ENCODE results near the gene SLC16A1. TPM values are rescaled to one million over a fixed set of nuclear protein-coding genes. Genes with fewer than 3 reads are reported as not detected.

The SLC16A1 gene
- polyA plus RNA-seq, 1 of the 3 experiments (the other 2 are of a cell fraction), result 34.2 TPM

- TF ChIP-seq, protein P1, sequence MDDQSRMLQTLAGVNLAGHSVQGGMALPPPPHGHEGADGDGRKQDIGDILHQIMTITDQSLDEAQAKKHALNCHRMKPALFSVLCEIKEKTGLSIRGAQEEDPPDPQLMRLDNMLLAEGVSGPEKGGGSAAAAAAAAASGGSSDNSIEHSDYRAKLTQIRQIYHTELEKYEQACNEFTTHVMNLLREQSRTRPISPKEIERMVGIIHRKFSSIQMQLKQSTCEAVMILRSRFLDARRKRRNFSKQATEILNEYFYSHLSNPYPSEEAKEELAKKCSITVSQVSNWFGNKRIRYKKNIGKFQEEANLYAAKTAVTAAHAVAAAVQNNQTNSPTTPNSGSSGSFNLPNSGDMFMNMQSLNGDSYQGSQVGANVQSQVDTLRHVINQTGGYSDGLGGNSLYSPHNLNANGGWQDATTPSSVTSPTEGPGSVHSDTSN (IDR thresholded peaks at IDR 0.05), result peak; percentile 21; the same call in 1 of the 2 replicates
These were observed 837 bp downstream of the SLC16A1 start (continued) for GRCh38 chr1:112954945-112955772.

GRCh38 chr1:112954017-112954650 is 1.9 kb downstream of the SLC16A1 start:
- CTCF ChIA-PET, result interaction anchor here (0.6 to 2.8 kb wide), 13 partner anchors 17 to 239 kb away, joined by 3 to 17 read pairs (median 3); partner anchors contain the start of genes LRIG2 and PPM1J
- no peaks in the 10 kb centered on the region for H3K9me3 ChIP-seq
- POLR2A ChIA-PET, result interaction anchor here (1.1 kb wide), 1 partner anchor 118 kb away, joined by 3 read pairs; no protein-coding TSS in a partner anchor
- peaks cover 15% of the 10 kb centered on the region for H3F3A ChIP-seq (replicated peaks; ENCODE audit: insufficient read depth)
- H3K27ac ChIP-seq (ENCODE audit: low read depth in 2 of 2, low read length in 1 of 2), result peak overlapping the region; percentile 47 to 88; a peak in 3 of 4 replicates
- no peak overlapping the region for H2AFZ ChIP-seq (ENCODE audit: low read depth)
- 61% methylated on average over 4 of the region's 4 CpGs for WGBS (ENCODE audit: low lambda C conversion rate)
- H3K9ac ChIP-seq, result peak overlapping the region; percentile 89; the same call in 1 of the 2 replicates
- no peak for DNase-seq
- peak overlapping the region; percentile 66 to 91 for H3K4me3 ChIP-seq (ENCODE audit: low read depth in 2 of 2, low read length in 1 of 2)
- H3K36me3 ChIP-seq (replicated peaks in 1 of 2; ENCODE audit: control insufficient read depth in 1 of 2, insufficient read depth in 2 of 2, low read length in 1 of 2), result peaks cover 0 to 2% of the 10 kb centered on the region in 2 experiments
- H3K9me2 ChIP-seq, result no peaks in the 10 kb centered on the region
- peak overlapping the region; percentile 93 for H3K4me2 ChIP-seq
- no peaks in the 10 kb centered on the region for H3K27me3 ChIP-seq (ENCODE audit: insufficient read depth)
- H4K20me1 ChIP-seq (ENCODE audit: insufficient read depth), result no peaks in the 10 kb centered on the region; the same call in 1 of the 2 replicates
- H3K4me1 ChIP-seq (ENCODE audit: control insufficient read depth in 1 of 2, insufficient read depth in 2 of 2, low read depth in 1 of 2, low read length in 1 of 2), result peaks cover 18% of the 10 kb centered on the region in 2 experiments; a peak in 3 of 4 replicates
- no peak for TF ChIP-seq RAD21 (IDR thresholded peaks at IDR 0.05; ENCODE audit: low read length)
- TF ChIP-seq MAX (IDR thresholded peaks at IDR 0.05; ENCODE audit: low read depth), result no peak
- TF ChIP-seq ZBTB33 (IDR thresholded peaks at IDR 0.05; ENCODE audit: borderline replicate concordance, low read depth), result no peak
- TF ChIP-seq CHD2 (IDR thresholded peaks at IDR 0.05; ENCODE audit: low read length, partially characterized antibody), result no peak
- TF ChIP-seq GATA2 (CRISPR knock-in tag; IDR thresholded peaks at IDR 0.05), result 0 out of 2 replicates have a peak, but pooled peaks have one; percentile 17
- peaks cover 94% of the 10 kb centered on the region for H3K79me2 ChIP-seq (ENCODE audit: insufficient read depth)

DNA sequence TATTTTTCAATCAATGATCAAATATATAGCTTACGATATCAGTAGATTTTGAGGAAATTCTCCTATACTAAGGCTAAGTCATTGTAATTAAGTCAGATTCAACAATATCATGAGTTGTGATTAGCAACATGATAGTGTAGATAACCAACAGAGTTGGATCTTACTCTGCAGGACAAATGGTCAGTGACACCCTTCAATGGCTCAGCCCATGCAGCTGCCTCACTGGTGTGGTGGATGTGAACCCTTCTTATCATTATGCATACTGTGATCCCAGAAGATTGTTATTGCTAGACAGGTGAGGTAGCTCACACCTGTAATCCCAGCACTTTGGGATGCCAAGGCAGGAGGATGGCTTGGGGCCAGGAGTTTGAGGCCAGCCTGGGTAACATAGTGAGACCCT is 5.6 kb downstream of the SLC16A1 start:
- no peak overlapping the region for H2AFZ ChIP-seq (ENCODE audit: low read depth)
- H4K20me1 ChIP-seq (ENCODE audit: insufficient read depth), result no peaks in the 10 kb centered on the region; the same call in 1 of the 2 replicates
- H3K9ac ChIP-seq, result no peak overlapping the region
- no peaks in the 10 kb centered on the region for H3K9me2 ChIP-seq
- peaks cover 0 to 2% of the 10 kb centered on the region in 2 experiments for H3K36me3 ChIP-seq (replicated peaks in 1 of 2; ENCODE audit: control insufficient read depth in 1 of 2, insufficient read depth in 2 of 2, low read length in 1 of 2)
- no peak for TF ChIP-seq RAD21 (IDR thresholded peaks at IDR 0.05; ENCODE audit: low read length)
- no peak for TF ChIP-seq REST (IDR thresholded peaks at IDR 0.05; ENCODE audit: low read depth, low read length)
- no peak for TF ChIP-seq MEF2A (IDR thresholded peaks at IDR 0.05; ENCODE audit: borderline replicate concordance, low read depth)
- no peak for TF ChIP-seq FOSL2 (IDR thresholded peaks at IDR 0.05; ENCODE audit: borderline replicate concordance, low read depth)
- TF ChIP-seq NFIC (IDR thresholded peaks at IDR 0.05; ENCODE audit: borderline replicate concordance), result no peak
- TF ChIP-seq GABPA (IDR thresholded peaks at IDR 0.05; ENCODE audit: low read depth), result no peak
- peaks cover 99% of the 10 kb centered on the region for H3K79me2 ChIP-seq (ENCODE audit: insufficient read depth)
- 100% methylated on average over 1 of the region's 1 CpG for WGBS (ENCODE audit: low lambda C conversion rate)
- no peak for DNase-seq
- no peaks in the 10 kb centered on the region for H3K27me3 ChIP-seq (ENCODE audit: insufficient read depth)
- ChIA-PET CTCF (no interaction called here), POLR2A (no interaction called here)
- H3F3A ChIP-seq (replicated peaks; ENCODE audit: insufficient read depth), result peaks cover 9% of the 10 kb centered on the region
- H3K4me3 ChIP-seq (ENCODE audit: low read depth in 2 of 2, low read length in 1 of 2), result no peak overlapping the region
- H3K9me3 ChIP-seq, result no peaks in the 10 kb centered on the region
- no peak overlapping the region for H3K4me2 ChIP-seq
- no peak overlapping the region for H3K27ac ChIP-seq (ENCODE audit: low read depth in 2 of 2, low read length in 1 of 2)
- H3K4me1 ChIP-seq (ENCODE audit: control insufficient read depth in 1 of 2, insufficient read depth in 2 of 2, low read depth in 1 of 2, low read length in 1 of 2), result peaks cover 7 to 16% of the 10 kb centered on the region in 2 experiments; a peak in 3 of 4 replicates
